NCI-H748 (cell line): ENCODE measurements around the gene LYPD6B.

Experiments used
- DNase-seq: peaks from one replicate; lab custom pipeline; 2025; ENCODE audit not compliant: unreplicated experiment; lab: John Stamatoyannopoulos, UW

LYPD6B gene

DNA sequence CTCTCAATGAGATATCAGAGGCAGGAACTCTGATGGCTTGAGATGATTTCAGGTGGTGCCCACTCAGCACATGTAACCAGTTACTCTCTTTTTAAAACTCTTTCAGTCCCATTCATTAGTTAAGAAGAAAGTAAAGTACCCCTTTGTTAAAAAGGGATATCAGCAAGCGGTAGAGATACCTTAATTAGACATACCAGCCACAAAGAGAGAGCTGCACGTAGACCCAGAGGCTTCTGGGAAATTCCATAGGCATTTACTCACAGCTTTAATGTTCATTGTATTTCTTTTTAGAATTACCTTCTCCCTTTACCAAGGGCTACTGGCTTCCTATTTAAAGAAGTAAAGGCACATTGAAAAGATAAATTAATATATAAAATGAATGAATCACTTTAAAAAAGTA lies 63.3 kb downstream of the LYPD6B start:
- no peak for DNase-seq

DNA sequence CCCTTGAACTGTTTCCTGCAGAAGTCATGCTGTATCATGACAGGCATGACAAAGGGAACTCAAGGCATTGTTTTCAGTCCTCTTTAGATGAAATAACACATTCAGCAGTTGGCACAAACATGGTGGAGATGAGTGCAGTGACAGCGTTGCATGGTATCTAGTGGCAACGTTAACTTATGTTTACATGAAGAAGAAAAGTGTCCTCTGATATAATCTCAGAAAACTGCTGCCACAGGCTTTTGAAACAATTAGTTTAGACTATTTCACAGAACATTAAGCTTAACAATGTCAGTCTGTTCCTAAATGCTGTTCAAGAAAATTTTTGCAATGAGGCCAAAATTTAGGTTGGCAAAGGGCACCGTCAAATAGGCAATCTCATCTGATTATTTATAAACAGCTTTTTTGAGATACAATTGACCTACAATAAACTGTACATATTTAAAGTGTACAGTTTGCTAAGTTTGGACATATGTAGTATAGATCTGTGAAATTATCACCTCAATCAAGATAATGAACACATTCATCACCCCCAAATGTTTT lies 64.7 kb downstream of the LYPD6B start:
- no peak for DNase-seq

DNA sequence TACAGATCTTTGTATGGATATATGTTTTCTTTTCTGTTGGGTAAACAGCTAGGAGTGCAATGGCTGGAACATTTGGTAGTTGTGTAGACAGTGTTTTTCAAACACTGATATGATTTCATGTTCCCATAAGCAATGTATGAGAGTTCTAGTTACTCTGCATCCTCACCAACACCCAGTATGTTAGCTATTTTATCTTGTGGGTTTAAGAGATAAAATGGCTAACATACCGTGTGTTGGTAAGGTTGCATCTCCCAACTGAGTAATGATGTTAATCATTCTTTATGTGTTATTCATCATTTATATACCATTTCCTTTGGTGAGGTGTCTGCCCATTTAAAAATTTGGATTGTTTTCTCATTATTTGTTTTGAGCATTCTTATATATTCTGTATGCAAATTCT lies 65.7 kb downstream of the LYPD6B start:
- DNase-seq, result no peak

DNA sequence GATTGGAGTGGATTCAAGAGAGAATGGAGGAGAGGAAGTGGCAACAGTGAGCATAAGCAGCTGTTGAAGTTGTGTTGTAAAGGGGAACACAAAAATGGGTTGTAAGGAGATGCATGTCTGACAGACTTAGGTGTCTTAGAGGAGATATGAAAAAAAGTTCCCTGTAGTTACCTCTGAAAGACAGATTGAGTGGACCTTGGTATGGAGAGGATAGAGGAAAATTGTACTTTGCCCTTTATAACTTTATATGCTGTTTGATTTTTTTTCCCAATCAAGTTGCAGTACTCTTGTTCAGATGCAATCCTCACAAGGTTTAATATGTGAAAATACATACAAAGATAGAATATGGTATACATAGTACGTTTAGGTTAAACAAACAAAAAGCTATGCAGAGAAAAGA lies 73.6 kb downstream of the LYPD6B start:
- no peak for DNase-seq

DNA sequence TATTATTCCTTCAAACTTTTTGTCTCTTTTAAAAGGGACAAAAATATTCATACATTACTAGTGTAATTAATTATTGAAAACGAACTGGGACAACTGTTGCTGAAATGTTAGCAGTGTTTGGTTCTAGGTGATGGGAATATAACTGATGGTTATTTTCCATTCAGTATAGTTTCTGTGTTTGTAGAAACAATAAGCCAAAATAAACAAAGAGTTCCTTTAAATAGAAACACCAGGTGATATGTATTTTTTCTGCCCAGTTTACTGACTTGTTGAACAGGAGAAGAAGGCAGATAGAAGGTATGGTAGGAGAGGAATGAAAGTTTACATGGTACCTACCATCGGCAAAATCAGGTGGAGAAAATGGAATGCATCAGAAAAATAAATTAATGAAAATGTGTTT lies 74.2 kb downstream of the LYPD6B start:
- DNase-seq, result peak; percentile 17

DNA sequence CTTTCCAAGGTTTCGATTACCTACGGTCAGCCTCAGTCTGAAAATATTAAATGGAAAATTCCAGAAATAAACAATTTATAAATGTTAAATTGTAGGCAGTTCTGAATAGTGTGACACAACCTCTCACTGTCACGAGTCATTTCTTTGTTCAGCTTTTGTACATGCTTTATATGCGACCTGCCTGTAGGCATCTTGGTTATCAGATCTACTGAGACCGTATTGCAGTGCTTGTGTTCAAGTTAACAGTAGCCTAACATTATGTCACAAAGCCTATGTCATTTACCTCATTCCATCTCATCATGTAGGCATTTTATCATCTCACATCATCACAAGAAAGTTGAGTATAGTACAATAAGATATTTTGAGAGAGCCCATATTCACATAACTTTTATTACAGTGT lies 77.3 kb downstream of the LYPD6B start:
- DNase-seq, result no peak

DNA sequence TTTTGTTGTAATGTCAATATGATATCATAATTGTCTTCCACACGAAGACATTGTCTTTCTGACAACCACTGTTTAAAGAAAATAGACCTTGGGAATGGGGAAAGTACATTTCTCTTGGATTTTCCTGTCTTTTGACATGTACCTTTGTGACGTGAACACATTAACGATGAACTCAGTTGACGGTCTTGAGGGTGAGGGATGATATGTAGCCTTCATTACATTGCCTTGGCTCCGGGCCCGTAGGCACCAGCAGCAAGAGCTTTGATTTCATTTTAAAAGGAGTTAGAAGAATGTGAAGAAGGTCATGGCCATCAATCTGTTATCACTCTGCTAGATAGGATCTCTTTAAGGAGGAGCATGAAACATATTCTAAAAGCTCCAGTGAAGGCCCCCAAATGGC lies 80.9 kb downstream of the LYPD6B start:
- DNase-seq, result no peak

DNA sequence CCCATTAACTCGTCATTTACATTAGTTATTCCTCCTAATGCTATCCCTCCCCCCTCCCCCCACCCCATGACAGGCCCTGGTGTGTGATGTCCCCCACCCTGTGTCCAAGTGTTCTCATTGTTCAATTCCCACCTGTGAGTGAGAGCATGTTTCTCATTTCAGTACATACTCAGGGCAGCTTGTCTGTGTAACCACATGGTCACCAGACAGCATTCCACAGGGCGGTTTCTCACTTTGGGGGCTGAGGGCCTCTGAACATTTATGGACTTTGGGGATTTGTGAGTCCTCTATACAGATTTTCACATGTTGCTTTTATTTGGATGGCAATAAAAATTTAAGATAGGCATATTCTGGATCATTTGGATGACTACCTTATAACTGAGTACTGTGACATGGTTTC lies 84.0 kb downstream of the LYPD6B start:
- no peak for DNase-seq

DNA sequence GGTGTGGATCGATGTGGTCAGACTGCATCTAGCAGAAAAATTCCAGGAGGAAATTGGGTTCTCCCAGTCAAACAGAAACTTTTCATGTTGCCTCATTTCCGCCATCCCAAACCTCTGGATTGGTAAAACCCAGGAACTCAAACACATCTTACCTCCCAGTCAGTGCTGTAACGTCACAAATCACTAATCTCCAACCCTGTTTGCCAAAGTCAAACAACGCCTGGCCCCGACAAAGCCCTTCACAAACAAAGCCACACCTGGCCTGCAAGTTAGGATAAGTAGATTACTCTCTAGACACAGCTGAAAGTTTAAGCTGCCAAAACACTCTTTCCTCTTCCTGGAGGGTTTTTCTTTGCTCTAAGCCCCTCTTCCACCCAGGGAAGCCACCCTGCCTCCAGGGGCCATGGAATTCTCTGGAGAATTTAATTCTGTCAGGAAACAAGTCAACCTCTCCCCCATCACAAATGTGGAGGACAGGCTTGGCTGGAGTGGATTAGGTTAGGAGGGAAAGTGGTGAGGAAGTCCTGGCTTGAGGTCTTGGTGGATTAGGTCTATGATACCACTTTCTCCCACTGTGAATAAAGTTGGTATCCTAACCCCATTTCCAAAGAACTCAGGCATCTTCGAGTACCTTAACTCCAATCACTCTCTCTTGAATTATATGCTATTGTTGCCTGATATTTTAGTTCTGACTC lies 86.7 kb downstream of the LYPD6B start:
- peak; percentile 93 for DNase-seq

DNA sequence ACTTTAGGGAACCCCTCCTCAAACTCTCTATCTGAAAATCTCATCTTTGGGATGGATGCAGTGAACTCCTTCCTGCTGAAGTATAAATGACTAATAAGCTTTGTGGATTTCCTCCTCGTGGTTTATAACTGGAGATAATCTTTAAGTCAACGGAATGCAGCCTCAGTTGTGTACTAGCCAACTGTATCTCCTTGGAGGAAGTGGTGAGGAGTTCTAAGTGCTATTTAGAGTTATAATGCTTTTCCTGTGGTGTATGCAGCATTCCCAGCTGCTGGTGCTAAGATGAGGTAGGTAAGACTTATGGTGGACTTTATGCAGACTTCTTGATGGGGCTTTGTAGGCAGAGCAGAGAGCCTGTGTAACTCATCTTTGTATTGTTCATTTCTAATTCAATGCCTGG lies 90.9 kb downstream of the LYPD6B start:
- no peak for DNase-seq

DNA sequence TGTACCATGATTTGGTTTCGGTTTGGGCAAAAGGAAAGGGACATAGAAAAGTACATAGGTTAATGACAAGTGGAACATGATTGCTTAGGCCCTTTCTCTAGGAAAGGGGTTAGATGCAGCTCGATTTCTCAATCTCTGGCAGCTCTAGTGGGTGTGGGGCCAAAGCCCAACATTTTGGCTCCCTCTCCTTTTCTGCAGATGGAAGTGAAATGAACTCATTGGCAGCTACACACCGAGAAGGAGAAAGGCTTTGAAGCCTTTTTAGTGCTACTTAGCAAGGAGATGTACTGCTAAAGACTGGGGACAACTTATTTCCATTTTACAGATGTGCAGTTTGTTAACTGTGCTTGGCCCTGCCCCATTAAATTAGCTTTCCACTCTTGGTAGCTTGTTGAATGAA lies 93.8 kb downstream of the LYPD6B start:
- DNase-seq, result no peak

DNA sequence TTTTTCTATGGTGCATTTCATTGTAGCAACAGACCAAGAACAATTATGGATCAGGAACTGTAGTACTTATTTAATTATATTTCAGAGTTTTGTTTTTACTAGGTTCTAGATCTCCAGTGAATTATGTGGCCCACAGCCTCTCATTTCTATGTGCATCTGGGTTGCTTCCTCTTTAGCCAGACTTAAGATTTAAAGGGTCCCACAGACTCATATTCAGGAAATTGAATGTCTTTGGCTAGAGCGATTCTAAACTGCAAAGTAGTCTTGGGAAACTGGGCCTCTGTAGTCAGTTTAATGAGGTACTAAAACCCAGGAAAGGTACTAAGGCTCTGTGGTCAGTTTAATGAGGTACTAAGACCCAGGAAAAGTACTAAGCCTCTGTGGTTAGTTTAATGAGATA lies 94.4 kb downstream of the LYPD6B start:
- DNase-seq, result no peak

DNA sequence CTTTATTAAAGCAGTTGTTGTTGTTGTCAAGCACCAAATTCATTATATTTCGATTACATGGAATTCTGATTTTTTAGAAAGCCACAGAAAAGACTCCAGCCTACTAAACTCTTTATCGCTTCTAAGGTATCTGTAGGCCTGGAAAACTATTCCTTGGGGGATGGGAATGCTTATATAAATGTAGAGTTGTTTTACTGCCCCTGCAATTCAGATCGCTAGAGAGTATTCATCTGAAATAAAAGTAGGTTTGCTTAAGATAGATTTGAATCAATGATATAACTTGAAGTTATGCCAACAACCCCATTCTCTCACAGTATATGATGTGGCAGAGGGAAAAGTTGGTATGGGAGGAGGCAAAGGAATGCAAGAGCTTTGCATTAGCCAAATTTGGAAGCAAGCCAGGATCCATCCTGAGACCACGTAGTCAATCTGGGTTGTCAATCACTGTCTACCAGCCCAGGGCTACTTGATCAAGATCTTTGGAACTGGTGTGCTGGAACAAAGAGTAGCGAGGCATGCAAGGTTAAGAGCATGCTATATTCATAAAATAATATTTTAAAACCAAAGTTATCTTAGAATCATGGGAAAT lies 95.9 kb downstream of the LYPD6B start:
- DNase-seq, result no peak

DNA sequence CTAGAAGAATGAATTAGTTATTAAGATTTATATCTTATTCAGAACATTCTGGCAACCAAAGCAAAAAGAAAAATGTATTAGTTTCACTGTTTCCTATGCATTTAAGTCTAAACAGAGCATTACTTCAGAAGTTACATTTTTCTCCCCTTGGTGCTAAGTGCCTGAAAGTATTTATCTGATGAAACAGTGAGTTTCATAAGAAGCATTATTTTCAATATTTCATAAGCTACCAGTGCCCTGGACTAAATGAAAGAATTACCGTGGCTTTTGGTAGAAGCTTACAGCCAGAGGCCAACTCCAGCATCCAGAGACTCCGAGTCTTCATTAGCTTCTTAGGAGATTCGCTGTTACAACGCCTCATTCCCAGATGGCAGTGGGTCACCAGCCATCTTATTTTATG lies 97.6 kb downstream of the LYPD6B start:
- DNase-seq, result no peak

DNA sequence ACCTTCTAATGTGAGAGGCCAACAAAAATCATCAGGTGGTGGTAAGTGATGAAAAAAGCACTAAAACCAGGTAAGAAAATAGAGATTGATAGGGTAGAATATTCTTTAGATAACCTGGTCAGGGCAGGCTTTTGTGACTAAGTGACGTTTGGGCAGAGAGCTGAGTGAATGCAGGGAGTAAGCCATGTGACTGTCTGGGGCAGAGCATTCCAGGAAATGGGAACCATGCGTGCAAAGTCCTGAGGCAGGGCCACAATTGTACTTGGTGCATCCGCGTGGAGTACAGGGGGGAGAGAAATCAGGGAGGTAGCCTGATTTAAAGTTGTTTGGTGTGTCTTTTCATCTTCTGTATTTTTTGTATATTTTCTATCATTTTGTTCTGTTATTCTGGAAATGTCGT lies 102.5 kb downstream of the LYPD6B start:
- DNase-seq, result no peak

DNA sequence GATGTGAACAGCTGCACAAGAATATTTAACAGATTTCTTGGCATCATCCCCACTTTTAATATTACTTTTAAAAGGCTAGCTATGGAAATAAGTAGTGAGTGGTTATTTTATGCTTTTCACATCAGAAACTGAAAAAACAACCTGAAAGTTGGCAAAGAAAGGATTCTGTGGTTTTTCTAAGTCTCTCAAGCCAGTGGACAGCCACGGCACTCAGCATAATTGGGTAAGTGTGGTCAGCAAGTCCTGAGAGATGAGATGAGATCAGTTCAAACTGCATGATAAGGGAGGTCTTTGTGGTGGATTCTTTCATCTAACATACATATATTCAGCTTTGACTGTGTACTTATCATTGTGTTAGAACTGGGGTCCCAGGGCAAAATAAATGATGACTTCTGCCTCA lies 105.2 kb downstream of the LYPD6B start:
- no peak for DNase-seq

DNA sequence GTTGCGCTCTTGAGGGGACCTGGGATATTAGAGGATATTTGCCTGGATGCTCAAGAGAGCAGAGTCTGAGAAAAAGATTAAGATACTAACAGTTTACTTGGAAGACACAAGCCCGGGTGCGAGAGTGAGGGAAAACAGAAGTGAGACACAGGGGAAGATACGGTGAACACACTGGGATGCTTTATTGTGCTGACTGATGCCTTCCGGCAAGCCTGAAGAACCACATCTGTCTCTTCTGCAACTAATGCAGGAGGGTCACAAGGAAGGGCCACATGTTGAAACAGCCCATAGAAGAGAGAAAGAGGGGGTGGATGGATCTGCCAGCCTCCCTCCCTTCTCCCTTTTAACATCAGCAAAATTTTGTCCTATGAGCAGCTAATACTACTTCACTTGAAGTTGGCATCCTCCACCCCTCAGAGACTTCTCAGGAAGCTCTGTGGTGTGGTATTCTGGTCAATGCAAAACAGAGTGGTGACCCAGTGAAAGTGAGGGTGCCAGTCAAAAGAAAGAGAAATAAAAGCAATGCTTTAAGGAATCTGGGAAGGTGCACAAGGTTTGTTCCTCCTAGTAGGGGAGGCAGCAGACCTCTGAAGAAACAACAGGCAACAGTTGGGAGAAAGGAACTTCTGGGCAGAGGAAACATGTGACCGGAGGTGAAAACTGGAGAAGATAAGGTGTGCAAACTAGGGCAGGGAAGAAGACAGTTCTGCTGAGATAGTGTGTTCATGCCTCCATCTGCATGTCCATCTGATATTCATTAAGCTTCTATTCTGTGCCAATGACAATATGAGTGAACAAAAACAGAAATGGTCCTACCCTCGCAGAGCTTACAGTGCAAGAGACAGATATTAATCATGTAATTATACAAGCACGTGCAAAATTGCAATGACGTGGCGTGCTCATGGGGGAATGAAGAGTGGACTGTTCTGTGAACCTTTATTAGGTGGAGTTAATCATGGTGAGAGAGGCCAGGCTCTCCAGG lies 107.1 kb downstream of the LYPD6B start:
- no peak for DNase-seq

DNA sequence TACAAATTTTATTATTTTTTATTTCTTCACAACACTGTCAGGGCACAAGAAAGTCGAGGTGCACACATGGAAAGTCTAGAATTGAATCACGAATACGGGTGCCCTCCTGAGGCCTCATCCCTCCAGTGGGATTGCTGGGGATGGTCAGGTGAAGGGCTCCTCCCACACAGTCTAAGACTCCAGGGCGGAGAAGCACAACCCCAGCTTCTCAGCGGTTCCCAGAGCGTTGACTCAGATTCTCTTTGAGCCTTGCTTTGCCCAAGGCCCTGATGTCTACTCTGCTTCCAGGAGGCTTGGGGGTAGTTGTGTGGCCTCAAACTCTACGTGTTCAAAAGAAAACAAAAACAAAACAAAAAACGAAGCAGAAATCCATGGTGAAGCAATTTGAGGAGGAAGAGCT lies 108.4 kb downstream of the LYPD6B start:
- DNase-seq, result no peak

DNA sequence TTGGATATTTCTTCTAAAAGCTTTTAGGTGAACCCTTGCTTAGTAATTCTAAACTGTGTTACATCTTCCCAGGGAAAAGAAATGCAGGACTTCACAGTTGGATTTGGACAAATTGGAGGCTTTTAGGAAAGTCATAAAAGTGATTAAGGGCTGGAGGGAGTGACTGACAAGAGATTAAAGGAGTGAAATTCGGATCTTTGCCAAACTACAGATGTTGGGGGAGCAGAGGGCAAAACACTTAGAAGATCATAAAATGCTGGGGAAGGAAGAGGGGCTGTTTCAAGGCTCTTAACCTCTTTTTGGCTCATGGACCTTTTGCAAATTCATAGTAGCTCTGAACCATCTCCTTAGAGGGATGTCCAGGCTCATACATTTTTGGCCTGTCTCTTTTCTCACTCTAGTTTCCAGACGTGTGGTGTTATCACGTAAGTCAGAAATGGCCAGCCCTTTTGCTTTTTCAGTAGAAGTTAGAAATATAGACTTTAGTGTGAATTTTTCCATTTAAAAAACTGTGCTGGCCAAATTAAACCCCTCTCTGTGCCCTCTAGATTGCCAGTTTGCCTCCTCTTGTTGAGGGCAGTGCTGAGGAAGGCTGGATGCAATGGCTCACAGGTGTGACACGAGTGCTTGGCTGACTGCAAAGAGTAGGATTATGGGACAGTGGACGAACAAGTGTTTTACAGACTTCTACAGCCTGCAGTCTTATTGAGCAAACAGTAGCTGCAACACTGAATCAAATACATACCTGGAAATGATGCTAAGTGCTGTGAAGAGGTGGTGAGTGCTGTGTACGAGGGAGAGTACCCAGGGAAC lies 109.9 kb downstream of the LYPD6B start:
- no peak for DNase-seq

DNA sequence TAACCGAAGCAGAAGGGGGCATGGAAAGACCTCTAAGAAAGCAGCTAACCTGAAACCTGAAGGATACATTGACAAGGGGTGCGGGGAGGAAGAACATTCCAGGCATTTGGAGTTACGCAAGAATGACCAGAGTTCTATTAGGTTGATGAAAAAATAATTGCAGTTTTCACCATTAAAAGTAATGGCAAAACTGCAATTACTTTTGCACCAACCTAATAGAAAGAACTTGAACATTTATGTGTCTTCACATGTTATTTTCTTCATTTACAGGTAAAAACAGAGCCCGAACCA lies 110.5 kb downstream of the LYPD6B start:
- no peak for DNase-seq

DNA sequence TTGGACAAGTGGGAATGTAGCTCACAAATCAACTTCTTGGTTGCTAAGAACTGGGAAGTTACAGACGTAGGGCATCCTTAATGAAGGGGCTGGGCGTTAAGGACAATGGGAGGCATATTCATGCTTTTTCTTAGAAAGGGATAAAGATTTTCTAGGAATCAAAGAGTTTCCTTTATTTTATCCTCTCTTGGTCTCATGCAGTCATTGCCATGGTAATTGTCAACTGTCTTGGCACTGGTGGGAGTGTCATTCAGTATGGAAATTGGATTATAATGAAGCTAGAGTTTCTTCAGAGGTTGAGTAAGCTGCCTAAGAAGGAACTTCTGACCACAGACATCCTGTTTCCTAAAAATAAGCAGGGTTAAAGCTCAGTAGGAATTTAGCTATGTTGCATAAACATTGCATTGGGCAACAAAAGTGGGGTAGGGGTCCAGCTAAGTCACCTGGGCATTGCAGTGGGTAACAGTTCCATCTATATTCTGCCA lies 114.0 kb downstream of the LYPD6B start:
- no peak for DNase-seq
